ENCODE data around the gene SEMA6D.

GRCh38 chr15:47787875-47788274, 70.6 kb downstream of the SEMA6D start:
- TF ChIP-seq RAD21 (IDR thresholded peaks at IDR 0.05; ENCODE audit: low read length) (no peak), EP300 (IDR thresholded peaks at IDR 0.05; ENCODE audit: borderline replicate concordance in 1 of 2, low read depth in 1 of 2, low read length in 1 of 2) (no peak), CTCF (IDR thresholded peaks at IDR 0.05) (no peak), REST (IDR thresholded peaks at IDR 0.05; ENCODE audit: low read depth, low read length) (no peak), MAX (IDR thresholded peaks at IDR 0.05; ENCODE audit: low read depth) (no peak), ZBTB33 (IDR thresholded peaks at IDR 0.05; ENCODE audit: borderline replicate concordance, low read depth) (no peak), PBX3 (IDR thresholded peaks at IDR 0.05) (no peak), TCF12 (IDR thresholded peaks at IDR 0.05) (no peak), POLR2AphosphoS5 (IDR thresholded peaks at IDR 0.05; ENCODE audit: low read depth, low read length) (no peak), RFX5 (IDR thresholded peaks at IDR 0.05; ENCODE audit: low read length) (no peak), RXRA (IDR thresholded peaks at IDR 0.05; ENCODE audit: borderline replicate concordance, low read depth) (no peak), NRF1 (IDR thresholded peaks at IDR 0.05; ENCODE audit: low read depth, low read length) (no peak)

Measured in SK-N-SH (cell line).